ENCODE results near the gene SP2. TPM values are rescaled to one million over a fixed set of nuclear protein-coding genes. Genes with fewer than 3 reads are reported as not detected.

The SP2 gene
- total RNA-seq = 1 to 10 TPM; 2.2 to 9.2 (median 5.9) TPM

DNA sequence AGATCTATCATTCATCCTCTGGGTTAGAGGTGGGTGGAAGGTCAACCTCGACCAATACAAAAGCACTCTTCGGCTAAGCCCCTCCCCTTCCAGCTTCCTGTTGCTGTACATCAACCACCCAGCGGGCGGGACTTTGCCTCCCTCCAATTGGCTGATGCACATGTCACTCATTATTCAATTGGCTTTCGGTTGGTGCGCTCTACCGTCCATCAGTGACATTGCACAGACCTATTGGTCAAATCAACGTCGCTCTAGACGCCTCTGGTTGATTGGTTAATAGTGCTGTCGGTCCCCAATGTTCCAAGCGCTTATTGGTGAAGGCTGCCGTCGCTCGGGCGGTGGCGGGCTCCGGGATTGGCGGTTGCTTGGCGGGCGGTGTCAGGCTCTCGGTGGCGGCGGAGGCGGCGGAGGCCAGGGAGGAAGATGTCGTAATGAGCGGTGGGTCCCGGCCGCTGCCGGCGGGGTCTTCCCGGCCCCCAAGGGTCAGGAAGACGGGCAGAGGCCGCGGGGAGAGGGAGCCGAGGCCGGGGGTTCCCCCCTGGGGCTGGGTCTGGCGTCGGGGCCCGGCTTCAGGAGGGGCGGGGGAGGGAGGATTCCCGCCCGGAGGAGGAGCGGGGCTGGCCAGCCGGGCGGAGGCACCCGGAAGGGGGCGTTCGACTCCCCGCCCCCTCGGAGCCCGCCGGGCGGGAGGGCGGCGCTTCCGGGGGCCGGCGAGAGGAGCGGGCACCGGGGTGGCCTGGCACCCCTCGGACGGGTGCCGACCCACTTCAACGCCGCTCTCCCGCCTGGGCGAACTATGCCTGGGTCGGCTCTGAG lies at the start of gene SP2:
TSS of gene SP2 (plus strand) at position 381 of the 816 bp plus-strand sequence. CDS start at position 432, 51 bp downstream.
- TF ChIP-seq, protein P1, sequence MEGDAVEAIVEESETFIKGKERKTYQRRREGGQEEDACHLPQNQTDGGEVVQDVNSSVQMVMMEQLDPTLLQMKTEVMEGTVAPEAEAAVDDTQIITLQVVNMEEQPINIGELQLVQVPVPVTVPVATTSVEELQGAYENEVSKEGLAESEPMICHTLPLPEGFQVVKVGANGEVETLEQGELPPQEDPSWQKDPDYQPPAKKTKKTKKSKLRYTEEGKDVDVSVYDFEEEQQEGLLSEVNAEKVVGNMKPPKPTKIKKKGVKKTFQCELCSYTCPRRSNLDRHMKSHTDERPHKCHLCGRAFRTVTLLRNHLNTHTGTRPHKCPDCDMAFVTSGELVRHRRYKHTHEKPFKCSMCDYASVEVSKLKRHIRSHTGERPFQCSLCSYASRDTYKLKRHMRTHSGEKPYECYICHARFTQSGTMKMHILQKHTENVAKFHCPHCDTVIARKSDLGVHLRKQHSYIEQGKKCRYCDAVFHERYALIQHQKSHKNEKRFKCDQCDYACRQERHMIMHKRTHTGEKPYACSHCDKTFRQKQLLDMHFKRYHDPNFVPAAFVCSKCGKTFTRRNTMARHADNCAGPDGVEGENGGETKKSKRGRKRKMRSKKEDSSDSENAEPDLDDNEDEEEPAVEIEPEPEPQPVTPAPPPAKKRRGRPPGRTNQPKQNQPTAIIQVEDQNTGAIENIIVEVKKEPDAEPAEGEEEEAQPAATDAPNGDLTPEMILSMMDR (IDR thresholded peaks at IDR 0.05; ENCODE audit: low read depth) = no peak

DNA sequence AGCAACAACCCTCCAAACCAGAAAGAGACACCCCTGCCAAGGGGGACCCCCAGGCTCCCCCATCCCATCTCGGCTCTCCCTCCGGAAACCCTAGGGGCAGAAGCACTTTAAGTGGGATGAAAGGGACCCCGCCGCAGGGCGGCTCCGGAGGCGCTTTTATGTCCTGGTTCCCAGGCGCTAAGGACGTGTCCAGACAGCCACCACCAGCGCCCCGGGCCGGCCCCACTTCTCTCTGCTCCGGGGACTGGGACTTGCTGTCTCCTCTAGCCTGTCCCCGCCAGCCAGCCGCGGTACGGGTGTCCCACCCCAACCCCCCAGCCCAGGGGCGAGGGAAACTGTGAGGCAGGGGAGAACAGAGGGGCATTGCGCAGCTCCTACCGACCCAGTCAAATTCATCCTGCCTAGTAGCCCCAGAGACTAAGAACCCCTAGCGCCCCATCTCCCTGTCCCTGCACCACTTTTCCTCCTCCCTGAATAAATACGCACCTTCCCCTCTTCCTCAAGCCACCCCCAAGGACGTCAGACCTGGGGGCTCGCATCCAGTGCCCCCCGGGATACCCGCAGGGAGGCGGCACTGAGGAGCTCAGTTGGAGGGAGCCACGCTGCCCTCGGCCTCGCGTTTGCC lies 49.2 kb upstream of the SP2 start:
- TF ChIP-seq, protein P1 (IDR thresholded peaks at IDR 0.05; ENCODE audit: low read depth) = no peak

DNA sequence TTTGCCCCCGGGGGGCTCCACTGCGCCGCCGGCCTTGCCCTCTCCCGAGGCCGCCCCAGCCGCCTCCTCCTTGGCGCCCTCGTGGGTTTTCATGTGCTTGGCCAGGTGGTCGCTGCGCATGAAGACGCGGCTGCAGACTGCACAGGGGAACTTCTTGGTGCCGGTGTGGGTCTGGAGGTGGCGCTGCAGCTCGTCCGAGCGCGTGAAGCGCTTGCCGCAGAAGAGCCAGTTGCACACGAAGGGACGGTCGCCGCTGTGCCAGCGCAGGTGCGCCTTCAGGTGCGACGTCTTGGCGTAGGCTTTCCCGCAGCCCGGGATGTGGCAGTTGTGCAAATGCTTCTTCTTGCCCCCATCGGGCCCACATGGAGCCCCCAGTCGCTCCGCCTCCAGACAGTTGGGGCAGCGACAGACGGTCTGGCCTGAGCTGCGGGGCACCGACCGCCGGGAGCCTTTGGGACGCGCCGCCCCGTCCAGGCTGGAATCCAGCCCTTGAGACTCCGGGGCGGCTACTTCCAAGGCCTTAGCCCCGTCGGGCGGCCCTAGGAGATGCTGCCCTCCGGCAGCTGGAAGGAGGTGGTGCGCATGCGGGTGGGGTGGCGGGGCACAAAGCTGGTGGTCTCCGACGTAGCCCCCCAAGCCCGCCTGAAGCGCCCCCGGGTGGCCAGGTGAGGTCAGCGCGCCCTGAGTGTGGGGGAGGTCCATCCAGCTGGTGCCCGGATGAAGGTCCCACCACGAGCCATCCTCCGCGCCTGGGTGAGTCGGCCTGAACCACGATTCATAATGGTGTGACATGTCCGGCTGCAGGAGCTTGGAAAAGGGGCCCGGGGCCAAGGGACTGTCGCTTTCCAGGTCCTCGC lies 48.5 kb upstream of the SP2 start:
- TF ChIP-seq, protein P1 (IDR thresholded peaks at IDR 0.05; ENCODE audit: low read depth) = no peak

DNA sequence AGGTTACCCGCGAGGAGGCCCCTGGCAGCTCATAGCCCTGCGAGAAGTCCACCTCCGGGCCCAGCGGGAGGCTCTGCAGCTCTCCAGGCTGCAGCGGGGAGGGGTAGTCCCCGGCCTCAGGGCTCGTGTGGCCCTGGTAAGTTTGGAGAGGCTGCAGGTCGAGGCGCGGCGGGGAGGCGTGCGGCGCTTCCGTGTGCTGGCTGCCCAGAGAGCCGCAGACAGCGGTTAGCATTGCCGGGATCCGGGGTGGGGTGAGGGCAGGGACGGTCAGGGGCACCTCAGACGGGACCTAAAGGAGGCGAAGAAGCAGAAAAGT lies 47.9 kb upstream of the SP2 start:
- TF ChIP-seq, protein P1 (IDR thresholded peaks at IDR 0.05; ENCODE audit: low read depth) = no peak

DNA sequence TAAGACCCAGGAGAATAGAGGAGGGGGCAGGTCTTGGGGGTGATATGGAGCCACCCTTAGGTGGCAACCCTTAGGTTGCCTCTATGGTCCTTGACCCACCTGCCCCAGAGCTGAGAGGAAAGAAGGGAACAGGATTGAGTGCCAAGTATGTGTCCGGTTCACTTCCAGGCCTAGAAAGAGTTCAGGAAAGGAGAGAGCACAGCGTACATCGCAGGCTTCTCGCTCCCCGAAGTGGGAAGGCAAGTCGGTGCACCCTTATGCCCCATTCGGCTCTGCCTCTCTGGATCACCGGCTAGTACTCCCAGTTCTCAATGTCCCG lies 45.7 kb upstream of the SP2 start:
- TF ChIP-seq, protein P1 (IDR thresholded peaks at IDR 0.05; ENCODE audit: low read depth) = no peak

DNA sequence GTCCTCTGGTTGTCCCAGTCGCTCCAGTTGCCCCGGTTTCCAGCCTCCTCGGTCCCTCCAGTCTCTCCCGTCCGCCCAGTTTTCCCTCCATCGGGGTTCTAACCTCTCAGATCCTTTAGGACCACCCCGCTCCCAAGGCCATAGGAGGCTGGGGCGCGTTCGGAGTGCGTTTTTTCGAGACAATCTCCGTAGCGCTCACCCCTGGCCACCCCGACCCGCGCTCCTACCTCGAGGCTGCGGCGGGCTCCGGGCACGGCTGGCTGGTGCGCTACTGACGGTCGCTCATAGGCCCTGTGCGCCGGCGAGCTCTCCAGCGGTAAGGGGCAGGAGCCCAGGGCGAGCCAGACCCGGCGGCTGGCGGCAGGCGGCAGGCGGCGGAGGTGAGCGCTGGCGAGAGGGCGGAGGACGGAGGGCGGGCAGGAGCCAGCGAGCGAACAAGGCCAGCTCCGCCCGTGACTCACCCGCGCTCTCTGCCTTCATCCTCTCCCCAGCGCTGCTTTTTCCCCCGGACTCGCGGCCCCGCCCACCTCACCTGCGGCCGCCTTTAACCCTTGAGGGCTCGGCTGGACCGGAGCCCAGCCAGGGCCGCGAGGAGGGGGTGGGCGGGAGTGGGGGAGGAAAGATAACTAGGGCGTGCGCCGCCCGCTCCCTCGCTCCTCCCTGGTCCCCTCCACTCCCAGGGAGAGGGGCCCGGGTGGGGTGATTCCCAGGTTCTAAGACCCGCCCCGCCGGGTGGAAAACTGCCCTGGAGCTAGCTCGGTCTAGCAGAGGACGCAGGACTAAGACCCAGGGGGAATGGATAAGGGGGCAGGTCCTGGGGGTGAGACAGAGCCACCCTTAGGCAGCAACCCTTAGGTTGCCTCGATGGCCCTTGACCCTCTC lies 45.1 kb upstream of the SP2 start, which contains the start of gene SP6:
TSS of gene SP6 (minus strand) at position 472 of the 882 bp plus-strand sequence. CDS start 2,734 bp downstream, outside the sequence.
- TF ChIP-seq, protein P1 (IDR thresholded peaks at IDR 0.05; ENCODE audit: low read depth) = no peak
